Measurements from ENCODE around the gene CHMP1A.
"Not testable (repeated sequence)": the region's sequence is repeated elsewhere in the genome, so short reads cannot be mapped to it uniquely, and the experiment has no call there.

CHMP1A gene

GRCh38 chr16:89691986-89692569 lies 34.6 kb upstream of the CHMP1A start:
- DNase-seq: no peak

GRCh38 chr16:89691231-89691985 lies 33.9 kb upstream of the CHMP1A start:
- DNase-seq: no peak

GRCh38 chr16:89690392-89690901 lies 32.9 kb upstream of the CHMP1A start:
- no peak for DNase-seq

- DNase-seq: not testable (repeated sequence)
Observed at GRCh38 chr16:89689621-89690020, 32.1 kb upstream of the CHMP1A start.

GRCh38 chr16:89689142-89689541 lies 31.6 kb upstream of the CHMP1A start:
- DNase-seq: no peak

GRCh38 chr16:89688395-89688794 lies 30.9 kb upstream of the CHMP1A start:
- no peak for DNase-seq

GRCh38 chr16:89687092-89687940 lies 29.8 kb upstream of the CHMP1A start:
- DNase-seq: no peak

- DNase-seq: peak; percentile 72
Observed at GRCh38 chr16:89686520-89687091, 29.1 kb upstream of the CHMP1A start, which contains the start of gene CDK10. CDK10 (plus strand) TSS chr16:89686689; CDS start chr16:89686711, 22 bp downstream.

GRCh38 chr16:89685916-89686315 lies 28.4 kb upstream of the CHMP1A start:
- no peak for DNase-seq

GRCh38 chr16:89678258-89678657 lies 20.8 kb upstream of the CHMP1A start:
- no peak for DNase-seq

GRCh38 chr16:89672177-89672941 lies 14.9 kb upstream of the CHMP1A start:
- DNase-seq: no peak

- DNase-seq: not testable (repeated sequence)
Observed at GRCh38 chr16:89671565-89671964, 14.1 kb upstream of the CHMP1A start.

GRCh38 chr16:89670496-89671431 lies 13.3 kb upstream of the CHMP1A start:
- DNase-seq: no peak

GRCh38 chr16:89669755-89670154 lies 12.2 kb upstream of the CHMP1A start:
- DNase-seq: no peak

- no peak for DNase-seq
Observed at GRCh38 chr16:89668790-89669158, 11.3 kb upstream of the CHMP1A start.

GRCh38 chr16:89667633-89668032 lies 10.1 kb upstream of the CHMP1A start:
- DNase-seq: no peak

GRCh38 chr16:89667000-89667399 lies 9.5 kb upstream of the CHMP1A start:
- not testable (repeated sequence) for DNase-seq

- DNase-seq: not testable (repeated sequence)
Observed at GRCh38 chr16:89664238-89664637, 6.7 kb upstream of the CHMP1A start.

GRCh38 chr16:89661215-89661614 lies 3.7 kb upstream of the CHMP1A start:
- DNase-seq: no peak

GRCh38 chr16:89660146-89660545 lies 2.6 kb upstream of the CHMP1A start:
- DNase-seq: no peak

Data from DMS 273 treated with DMSO at 0.1 percent for 48 hours (cell line).